ENCODE measurements around the gene KLHDC7A.

Gene KLHDC7A

GRCh38 chr1:18513995-18514394 lies 33.3 kb downstream of the KLHDC7A start:
- no peak for DNase-seq (ENCODE audit: low spot score)
- no peak for TF ChIP-seq CTCF (IDR thresholded peaks at IDR 0.05; ENCODE audit: borderline replicate concordance, control extremely low read depth, extremely low read depth, insufficient read depth, missing control alignments)
- in situ Hi-C loops (cut with MboI; ENCODE audit: low sequenced_read_pairs, unreplicated experiment): no loop called here

- no peak for TF ChIP-seq CTCF (IDR thresholded peaks at IDR 0.05; ENCODE audit: borderline replicate concordance, control extremely low read depth, extremely low read depth, insufficient read depth, missing control alignments)
- in situ Hi-C loops (cut with MboI; ENCODE audit: low sequenced_read_pairs, unreplicated experiment): no loop called here
- DNase-seq (ENCODE audit: low spot score): no peak
Observed at GRCh38 chr1:18515120-18515667, 34.5 kb downstream of the KLHDC7A start.

DNA sequence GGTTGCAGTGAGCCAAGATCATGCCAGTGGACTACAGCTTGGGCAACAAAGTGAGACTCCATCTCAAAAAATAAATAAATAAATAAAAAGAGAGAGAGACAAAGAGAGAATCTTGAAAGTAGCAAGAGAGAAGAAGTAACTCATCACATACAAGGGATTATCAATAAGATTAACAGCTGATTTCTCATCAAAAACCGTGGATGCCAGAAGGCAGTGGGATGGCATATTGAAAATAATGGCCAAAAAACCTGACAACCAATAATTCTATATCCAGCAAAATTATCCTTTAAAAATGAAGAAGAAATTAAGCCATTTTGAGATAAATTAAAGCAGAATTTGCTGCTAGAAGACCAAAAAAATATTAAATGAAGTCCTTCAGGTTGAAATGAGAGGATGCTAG lies 35.7 kb downstream of the KLHDC7A start:
- in situ Hi-C loops (cut with MboI; ENCODE audit: low sequenced_read_pairs, unreplicated experiment): no loop called here
- TF ChIP-seq CTCF (IDR thresholded peaks at IDR 0.05; ENCODE audit: borderline replicate concordance, control extremely low read depth, extremely low read depth, insufficient read depth, missing control alignments): no peak

DNA sequence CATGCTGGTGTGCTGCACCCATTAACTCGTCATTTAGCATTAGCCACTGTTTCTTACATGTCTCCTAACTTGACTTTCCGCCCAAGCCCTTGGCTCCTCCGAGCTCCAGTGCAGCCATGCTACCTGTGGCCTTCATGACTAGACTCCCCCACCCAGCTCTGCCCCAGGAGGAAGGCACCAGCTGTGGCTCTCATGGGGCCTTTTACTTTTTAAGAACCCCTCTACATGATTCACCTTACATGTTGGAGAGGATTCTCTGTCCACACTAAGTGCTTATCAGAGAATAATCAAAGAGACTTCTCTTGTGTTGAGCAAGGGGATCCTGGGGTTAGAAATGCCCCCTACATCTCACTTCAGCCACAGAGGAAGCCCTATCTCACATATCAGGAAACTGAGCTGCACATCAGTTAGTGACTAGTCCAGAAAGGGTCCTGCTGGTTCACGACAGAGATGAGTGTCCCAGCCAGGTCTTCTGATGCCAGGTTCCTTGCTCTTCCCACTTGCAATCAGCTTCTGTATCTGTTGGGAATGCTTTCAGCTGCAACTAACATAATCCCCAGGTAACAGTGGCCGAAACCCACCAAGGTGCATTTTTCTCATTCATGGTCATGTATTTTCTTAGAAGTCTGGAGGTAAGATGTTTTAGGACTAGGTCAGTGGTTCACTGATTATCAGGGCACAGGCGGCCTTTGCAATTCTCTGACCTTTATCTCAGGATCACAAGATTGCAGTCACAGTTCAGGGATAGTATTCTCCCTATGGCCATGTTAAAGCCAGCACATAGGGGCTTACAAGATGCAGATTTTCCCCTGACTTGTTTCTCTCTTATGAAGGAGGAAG lies 45.9 kb downstream of the KLHDC7A start:
- in situ Hi-C loops (cut with MboI; ENCODE audit: low sequenced_read_pairs, unreplicated experiment): no loop called here
- no peak for TF ChIP-seq CTCF (IDR thresholded peaks at IDR 0.05; ENCODE audit: borderline replicate concordance, control extremely low read depth, extremely low read depth, insufficient read depth, missing control alignments)
- no peak for DNase-seq (ENCODE audit: low spot score)

More for the DNA sequence above, 35.7 kb downstream of the KLHDC7A start:
- DNase-seq (ENCODE audit: low spot score): no peak

DNA sequence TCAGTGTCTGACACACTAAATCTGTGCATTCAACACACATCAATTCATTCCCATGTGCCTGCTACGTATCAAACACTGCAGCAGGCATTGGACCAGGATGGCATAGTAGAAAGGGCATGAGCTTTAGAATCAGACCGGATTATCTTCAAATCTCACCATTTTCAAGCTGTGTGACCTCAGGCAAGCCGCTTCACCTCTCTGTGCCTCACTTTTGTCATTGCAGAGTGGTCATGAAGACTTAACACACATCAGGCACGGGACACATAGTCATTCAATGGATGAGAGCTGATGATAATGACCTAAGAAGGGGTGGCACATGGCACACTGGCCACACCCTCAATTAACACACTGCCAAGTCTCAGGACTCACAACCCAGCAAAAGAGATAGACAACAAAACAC lies 46.8 kb downstream of the KLHDC7A start:
- in situ Hi-C loops (cut with MboI; ENCODE audit: low sequenced_read_pairs, unreplicated experiment): no loop called here
- TF ChIP-seq CTCF (IDR thresholded peaks at IDR 0.05; ENCODE audit: borderline replicate concordance, control extremely low read depth, extremely low read depth, insufficient read depth, missing control alignments): no peak
- no peak for DNase-seq (ENCODE audit: low spot score)

- no peak for TF ChIP-seq CTCF (IDR thresholded peaks at IDR 0.05; ENCODE audit: borderline replicate concordance, control extremely low read depth, extremely low read depth, insufficient read depth, missing control alignments)
- no peak for DNase-seq (ENCODE audit: low spot score)
- in situ Hi-C loops (cut with MboI; ENCODE audit: low sequenced_read_pairs, unreplicated experiment): no loop called here
Observed at GRCh38 chr1:18527921-18528320, 47.2 kb downstream of the KLHDC7A start.

Data from GM13976 (cell line).